ENCODE data around the gene SEMA3C.

SEMA3C gene

DNA sequence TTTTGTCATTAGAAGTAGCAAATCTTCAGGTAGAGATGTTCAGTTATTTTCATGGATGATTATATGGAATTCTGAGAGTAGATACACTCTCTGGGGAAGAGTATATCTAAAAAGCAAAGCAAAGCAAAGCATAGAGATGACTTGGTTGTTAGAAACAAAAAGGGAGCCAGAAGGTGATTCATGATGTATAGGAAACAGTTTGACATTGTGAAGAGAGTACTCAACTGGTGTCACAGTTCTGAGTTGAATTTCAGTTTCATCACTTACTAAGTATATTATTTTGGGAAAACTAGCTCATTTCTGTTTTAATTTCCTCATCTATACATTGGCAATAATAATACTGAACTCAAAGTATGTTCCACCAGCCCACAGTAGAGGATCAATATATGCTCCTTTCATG, 86.8 kb downstream of the SEMA3C start:
- TF ChIP-seq ISL1 (CRISPR knock-in tag; IDR thresholded peaks at IDR 0.05) (no peak), RARB (CRISPR knock-in tag; IDR thresholded peaks at IDR 0.05) (no peak), SNAI2 (CRISPR knock-in tag; IDR thresholded peaks at IDR 0.05) (no peak), TOX (CRISPR knock-in tag; IDR thresholded peaks at IDR 0.05; ENCODE audit: borderline replicate concordance) (no peak), ESRRG (CRISPR knock-in tag; IDR thresholded peaks at IDR 0.05) (no peak), CSDC2 (CRISPR knock-in tag; IDR thresholded peaks at IDR 0.05) (no peak)
- TF ChIP-seq, protein P1, sequence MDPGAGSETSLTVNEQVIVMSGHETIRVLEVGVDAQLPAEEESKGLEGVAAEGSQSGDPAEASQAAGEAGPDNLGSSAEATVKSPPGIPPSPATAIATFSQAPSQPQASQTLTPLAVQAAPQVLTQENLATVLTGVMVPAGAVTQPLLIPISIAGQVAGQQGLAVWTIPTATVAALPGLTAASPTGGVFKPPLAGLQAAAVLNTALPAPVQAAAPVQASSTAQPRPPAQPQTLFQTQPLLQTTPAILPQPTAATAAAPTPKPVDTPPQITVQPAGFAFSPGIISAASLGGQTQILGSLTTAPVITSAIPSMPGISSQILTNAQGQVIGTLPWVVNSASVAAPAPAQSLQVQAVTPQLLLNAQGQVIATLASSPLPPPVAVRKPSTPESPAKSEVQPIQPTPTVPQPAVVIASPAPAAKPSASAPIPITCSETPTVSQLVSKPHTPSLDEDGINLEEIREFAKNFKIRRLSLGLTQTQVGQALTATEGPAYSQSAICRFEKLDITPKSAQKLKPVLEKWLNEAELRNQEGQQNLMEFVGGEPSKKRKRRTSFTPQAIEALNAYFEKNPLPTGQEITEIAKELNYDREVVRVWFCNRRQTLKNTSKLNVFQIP (CRISPR knock-in tag; IDR thresholded peaks at IDR 0.05; ENCODE audit: borderline replicate concordance, low read depth) = no peak
- no peak for ATAC-seq

DNA sequence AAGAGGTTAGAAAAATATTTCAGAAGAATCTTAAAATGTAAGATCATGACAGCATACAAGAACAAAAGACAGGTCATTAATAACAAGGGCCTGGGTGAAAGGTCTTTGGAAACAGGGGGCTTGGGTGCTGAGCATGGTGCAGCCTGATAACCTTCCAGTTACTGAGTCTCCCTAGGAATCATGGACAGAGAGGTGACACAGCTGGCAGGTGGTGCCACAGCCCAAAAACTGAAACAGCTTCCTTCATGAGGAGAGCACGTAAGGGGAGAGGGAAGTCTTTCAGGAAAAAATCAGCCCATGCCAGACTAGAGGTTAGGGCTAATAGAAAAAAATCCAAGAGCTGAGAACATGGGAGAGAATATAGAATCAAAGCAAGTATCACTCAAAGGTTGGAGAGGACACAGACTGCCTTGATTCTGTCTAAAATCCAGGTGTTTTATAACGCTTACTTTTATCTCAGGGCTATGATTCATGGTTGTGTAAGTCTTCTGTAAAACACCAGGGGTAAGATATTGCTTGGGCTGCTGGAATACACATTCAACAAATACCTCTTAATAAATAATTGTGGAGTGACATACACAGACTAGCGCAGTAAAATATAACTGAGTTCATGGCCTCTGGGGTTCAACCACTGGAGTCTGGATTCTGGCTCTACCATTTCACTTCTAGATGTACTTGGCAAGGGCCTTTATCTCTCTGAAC, 88.1 kb downstream of the SEMA3C start:
- TF ChIP-seq TCF4 (CRISPR knock-in tag; IDR thresholded peaks at IDR 0.05; ENCODE audit: borderline replicate concordance) (no peak), ISL1 (CRISPR knock-in tag; IDR thresholded peaks at IDR 0.05) (peak; percentile 73), TOX (CRISPR knock-in tag; IDR thresholded peaks at IDR 0.05; ENCODE audit: borderline replicate concordance) (peak; percentile 21; the same call in 1 of the 2 replicates), ZFP3 (CRISPR knock-in tag; IDR thresholded peaks at IDR 0.05) (0 out of 2 replicates have a peak, but pooled peaks have one; percentile 31), BACH2 (CRISPR knock-in tag; IDR thresholded peaks at IDR 0.05; ENCODE audit: borderline replicate concordance) (no peak), ZC3H10 (CRISPR knock-in tag; IDR thresholded peaks at IDR 0.05) (no peak)

DNA sequence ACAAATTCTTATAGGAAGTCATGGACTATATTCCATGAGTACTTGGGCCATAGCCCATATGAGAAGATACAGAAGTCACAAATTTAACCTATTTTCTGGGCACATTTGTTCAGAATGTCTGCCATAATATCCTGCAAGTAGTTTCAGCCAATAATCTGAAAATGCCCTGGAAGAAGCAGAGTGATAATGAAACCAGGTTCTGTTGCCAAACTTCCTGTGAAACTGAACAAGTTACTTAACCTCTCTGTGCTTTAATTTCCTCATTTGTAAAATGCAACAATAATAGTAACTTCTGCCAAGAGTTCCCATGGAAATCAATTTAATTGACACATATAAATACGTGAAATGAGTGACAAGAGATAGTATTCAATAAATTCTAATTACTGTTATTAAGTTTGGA, 88.8 kb downstream of the SEMA3C start:
- TF ChIP-seq, protein P2, sequence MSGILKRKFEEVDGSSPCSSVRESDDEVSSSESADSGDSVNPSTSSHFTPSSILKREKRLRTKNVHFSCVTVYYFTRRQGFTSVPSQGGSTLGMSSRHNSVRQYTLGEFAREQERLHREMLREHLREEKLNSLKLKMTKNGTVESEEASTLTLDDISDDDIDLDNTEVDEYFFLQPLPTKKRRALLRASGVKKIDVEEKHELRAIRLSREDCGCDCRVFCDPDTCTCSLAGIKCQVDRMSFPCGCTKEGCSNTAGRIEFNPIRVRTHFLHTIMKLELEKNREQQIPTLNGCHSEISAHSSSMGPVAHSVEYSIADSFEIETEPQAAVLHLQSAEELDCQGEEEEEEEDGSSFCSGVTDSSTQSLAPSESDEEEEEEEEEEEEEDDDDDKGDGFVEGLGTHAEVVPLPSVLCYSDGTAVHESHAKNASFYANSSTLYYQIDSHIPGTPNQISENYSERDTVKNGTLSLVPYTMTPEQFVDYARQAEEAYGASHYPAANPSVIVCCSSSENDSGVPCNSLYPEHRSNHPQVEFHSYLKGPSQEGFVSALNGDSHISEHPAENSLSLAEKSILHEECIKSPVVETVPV (CRISPR knock-in tag; IDR thresholded peaks at IDR 0.05) = no peak
- TF ChIP-seq, protein P3, sequence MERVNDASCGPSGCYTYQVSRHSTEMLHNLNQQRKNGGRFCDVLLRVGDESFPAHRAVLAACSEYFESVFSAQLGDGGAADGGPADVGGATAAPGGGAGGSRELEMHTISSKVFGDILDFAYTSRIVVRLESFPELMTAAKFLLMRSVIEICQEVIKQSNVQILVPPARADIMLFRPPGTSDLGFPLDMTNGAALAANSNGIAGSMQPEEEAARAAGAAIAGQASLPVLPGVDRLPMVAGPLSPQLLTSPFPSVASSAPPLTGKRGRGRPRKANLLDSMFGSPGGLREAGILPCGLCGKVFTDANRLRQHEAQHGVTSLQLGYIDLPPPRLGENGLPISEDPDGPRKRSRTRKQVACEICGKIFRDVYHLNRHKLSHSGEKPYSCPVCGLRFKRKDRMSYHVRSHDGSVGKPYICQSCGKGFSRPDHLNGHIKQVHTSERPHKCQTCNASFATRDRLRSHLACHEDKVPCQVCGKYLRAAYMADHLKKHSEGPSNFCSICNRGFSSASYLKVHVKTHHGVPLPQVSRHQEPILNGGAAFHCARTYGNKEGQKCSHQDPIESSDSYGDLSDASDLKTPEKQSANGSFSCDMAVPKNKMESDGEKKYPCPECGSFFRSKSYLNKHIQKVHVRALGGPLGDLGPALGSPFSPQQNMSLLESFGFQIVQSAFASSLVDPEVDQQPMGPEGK (CRISPR knock-in tag; IDR thresholded peaks at IDR 0.05; ENCODE audit: borderline replicate concordance) = no peak
- TF ChIP-seq ISL1 (CRISPR knock-in tag; IDR thresholded peaks at IDR 0.05) (no peak), ZNF565 (CRISPR knock-in tag; conservative IDR thresholded peaks at IDR 0.05; ENCODE audit: low read depth) (no peak), SNAI2 (CRISPR knock-in tag; IDR thresholded peaks at IDR 0.05) (no peak), RARB (CRISPR knock-in tag; IDR thresholded peaks at IDR 0.05) (no peak), OSR1 (CRISPR knock-in tag; IDR thresholded peaks at IDR 0.05) (no peak), TCF4 (CRISPR knock-in tag; IDR thresholded peaks at IDR 0.05; ENCODE audit: borderline replicate concordance) (no peak), ZFP3 (CRISPR knock-in tag; IDR thresholded peaks at IDR 0.05) (no peak), ZNF70 (CRISPR knock-in tag; IDR thresholded peaks at IDR 0.05) (no peak), ZC3H10 (CRISPR knock-in tag; IDR thresholded peaks at IDR 0.05) (no peak), PPARA (CRISPR knock-in tag; IDR thresholded peaks at IDR 0.05; ENCODE audit: borderline replicate concordance) (no peak), GLIS3 (CRISPR knock-in tag; IDR thresholded peaks at IDR 0.05) (no peak), TOX (CRISPR knock-in tag; IDR thresholded peaks at IDR 0.05; ENCODE audit: borderline replicate concordance) (no peak), ESRRG (CRISPR knock-in tag; IDR thresholded peaks at IDR 0.05) (no peak)
- TF ChIP-seq, protein P4, sequence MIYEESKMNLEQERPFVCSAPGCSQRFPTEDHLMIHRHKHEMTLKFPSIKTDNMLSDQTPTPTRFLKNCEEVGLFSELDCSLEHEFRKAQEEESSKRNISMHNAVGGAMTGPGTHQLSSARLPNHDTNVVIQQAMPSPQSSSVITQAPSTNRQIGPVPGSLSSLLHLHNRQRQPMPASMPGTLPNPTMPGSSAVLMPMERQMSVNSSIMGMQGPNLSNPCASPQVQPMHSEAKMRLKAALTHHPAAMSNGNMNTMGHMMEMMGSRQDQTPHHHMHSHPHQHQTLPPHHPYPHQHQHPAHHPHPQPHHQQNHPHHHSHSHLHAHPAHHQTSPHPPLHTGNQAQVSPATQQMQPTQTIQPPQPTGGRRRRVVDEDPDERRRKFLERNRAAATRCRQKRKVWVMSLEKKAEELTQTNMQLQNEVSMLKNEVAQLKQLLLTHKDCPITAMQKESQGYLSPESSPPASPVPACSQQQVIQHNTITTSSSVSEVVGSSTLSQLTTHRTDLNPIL (CRISPR knock-in tag; IDR thresholded peaks at IDR 0.05; ENCODE audit: low read depth) = no peak
- TF ChIP-seq, protein P5, sequence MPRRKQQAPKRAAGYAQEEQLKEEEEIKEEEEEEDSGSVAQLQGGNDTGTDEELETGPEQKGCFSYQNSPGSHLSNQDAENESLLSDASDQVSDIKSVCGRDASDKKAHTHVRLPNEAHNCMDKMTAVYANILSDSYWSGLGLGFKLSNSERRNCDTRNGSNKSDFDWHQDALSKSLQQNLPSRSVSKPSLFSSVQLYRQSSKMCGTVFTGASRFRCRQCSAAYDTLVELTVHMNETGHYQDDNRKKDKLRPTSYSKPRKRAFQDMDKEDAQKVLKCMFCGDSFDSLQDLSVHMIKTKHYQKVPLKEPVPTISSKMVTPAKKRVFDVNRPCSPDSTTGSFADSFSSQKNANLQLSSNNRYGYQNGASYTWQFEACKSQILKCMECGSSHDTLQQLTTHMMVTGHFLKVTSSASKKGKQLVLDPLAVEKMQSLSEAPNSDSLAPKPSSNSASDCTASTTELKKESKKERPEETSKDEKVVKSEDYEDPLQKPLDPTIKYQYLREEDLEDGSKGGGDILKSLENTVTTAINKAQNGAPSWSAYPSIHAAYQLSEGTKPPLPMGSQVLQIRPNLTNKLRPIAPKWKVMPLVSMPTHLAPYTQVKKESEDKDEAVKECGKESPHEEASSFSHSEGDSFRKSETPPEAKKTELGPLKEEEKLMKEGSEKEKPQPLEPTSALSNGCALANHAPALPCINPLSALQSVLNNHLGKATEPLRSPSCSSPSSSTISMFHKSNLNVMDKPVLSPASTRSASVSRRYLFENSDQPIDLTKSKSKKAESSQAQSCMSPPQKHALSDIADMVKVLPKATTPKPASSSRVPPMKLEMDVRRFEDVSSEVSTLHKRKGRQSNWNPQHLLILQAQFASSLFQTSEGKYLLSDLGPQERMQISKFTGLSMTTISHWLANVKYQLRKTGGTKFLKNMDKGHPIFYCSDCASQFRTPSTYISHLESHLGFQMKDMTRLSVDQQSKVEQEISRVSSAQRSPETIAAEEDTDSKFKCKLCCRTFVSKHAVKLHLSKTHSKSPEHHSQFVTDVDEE (CRISPR knock-in tag; IDR thresholded peaks at IDR 0.05) = no peak
- no peak for ATAC-seq

More for the DNA sequence above, 88.1 kb downstream of the SEMA3C start:
- peak; percentile 51 for ATAC-seq

Data from SK-N-SH treated with all-trans-retinoic acid at 6 μM for 48 hours (cell line).